ENCODE results near the gene ZNF652.

- TF ChIP-seq EZH2phosphoT487 (conservative IDR thresholded peaks at IDR 0.05; ENCODE audit: low read length) = no peak
- no peak for TF ChIP-seq CTCF (IDR thresholded peaks at IDR 0.05; ENCODE audit: insufficient read depth, low read length, poor library complexity, severe bottlenecking)
Observed at GRCh38 chr17:49260817-49261291, 101.2 kb downstream of the ZNF652 start.
